T-helper 17 cell (primary cell): ENCODE measurements around the gene SLC31A2. TPM values are rescaled to one million over a fixed set of nuclear protein-coding genes. Genes with fewer than 3 reads are reported as not detected.

Experiments
- total RNA-seq, 4 donors: library from RNA in 2 of 4; stranded (reverse) in 2 of 4; gene quantifications; one replicate each; pipeline ENCODE4 v1.2.3 and lab custom pipeline; 2022 to 2026

Gene SLC31A2
- total RNA-seq, 2 donors from 2014 or later = 6.6 to 12.8 TPM

Other genes starting within 250 kb of the SLC31A2 start
- 1 to 10 TPM in 1 of 2 donors, not detected in 1; 1.3 TPM for gene ZNF883, start 138.8 kb upstream of the SLC31A2 start, total RNA-seq
- 1 to 10 TPM in 1 of 2 donors, under 1 TPM in 1; 0.65 to 1.5 TPM for gene ZFP37, start 94.3 kb upstream of the SLC31A2 start, total RNA-seq
- 10 to 100 TPM; 19.3 to 24.0 TPM for gene FKBP15, start 70.3 kb downstream of the SLC31A2 start, total RNA-seq
- gene SLC31A1, start 70.5 kb downstream of the SLC31A2 start, total RNA-seq = 1 to 10 TPM; 2.3 to 4.0 TPM
- gene CDC26, start 124.6 kb downstream of the SLC31A2 start, total RNA-seq = 10 to 100 TPM; 20.2 to 22.8 TPM
- gene PRPF4, start 124.7 kb downstream of the SLC31A2 start, total RNA-seq = 10 to 100 TPM; 17.0 to 17.8 TPM
- gene RNF183, start 152.4 kb downstream of the SLC31A2 start, total RNA-seq = not detected
- under 1 TPM; 0.82 to 0.86 TPM for gene WDR31, start 189.3 kb downstream of the SLC31A2 start, total RNA-seq
- under 1 TPM in 1 of 2 donors, not detected in 1; 0.32 TPM for gene BSPRY, start 198.5 kb downstream of the SLC31A2 start, total RNA-seq
- 10 to 100 TPM; 13.9 to 14.6 TPM for gene HDHD3, start 226.0 kb downstream of the SLC31A2 start, total RNA-seq